ENCODE data around the gene ACTL10.
"Not testable (repeated sequence)": the region's sequence is repeated elsewhere in the genome, so short reads cannot be mapped to it uniquely, and the experiment has no call there.

Gene ACTL10

GRCh38 chr20:33689973-33690372, 23.2 kb downstream of the ACTL10 start:
- H3K9me3 ChIP-seq (ENCODE audit: control insufficient read depth, low read length), result no peaks in the 10 kb centered on the region
- DNase-seq (ENCODE audit: low read depth), result no peak
- H3K36me3 ChIP-seq (ENCODE audit: control insufficient read depth, insufficient read depth, low read length, severe bottlenecking), result no peaks in the 10 kb centered on the region
- no peaks in the 10 kb centered on the region for H3K27me3 ChIP-seq (replicated peaks; ENCODE audit: control insufficient read depth, insufficient read depth, low read length)
- H3K4me1 ChIP-seq (ENCODE audit: control insufficient read depth, insufficient read depth, low read length), result peaks cover 44% of the 10 kb centered on the region
- H3K9ac ChIP-seq (ENCODE audit: low read length), result no peak overlapping the region
- H3K4me3 ChIP-seq (ENCODE audit: low read length), result no peak overlapping the region

DNA sequence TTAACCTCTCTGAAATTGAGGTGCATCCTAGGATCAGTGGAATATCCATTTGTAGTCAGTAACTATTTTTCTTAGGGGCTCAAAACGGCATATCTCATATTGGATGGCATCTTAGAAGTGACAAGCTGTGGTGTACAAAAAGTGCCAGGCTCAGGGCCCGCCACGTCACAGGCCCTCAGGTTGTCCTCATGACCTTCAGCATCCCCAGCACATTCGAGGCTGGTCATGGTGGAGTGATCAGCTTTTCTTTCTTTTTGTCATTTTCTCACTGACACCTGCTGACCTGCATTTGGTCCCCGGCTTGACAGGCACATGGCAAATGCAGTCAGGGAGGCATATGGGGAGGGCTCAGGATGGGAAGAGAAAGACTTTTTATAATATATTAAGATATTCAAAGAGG, 26.5 kb downstream of the ACTL10 start:
- H3K36me3 ChIP-seq (ENCODE audit: control insufficient read depth, insufficient read depth, low read length, severe bottlenecking), result no peaks in the 10 kb centered on the region
- H3K4me1 ChIP-seq (ENCODE audit: control insufficient read depth, insufficient read depth, low read length), result peaks cover 38% of the 10 kb centered on the region

DNA sequence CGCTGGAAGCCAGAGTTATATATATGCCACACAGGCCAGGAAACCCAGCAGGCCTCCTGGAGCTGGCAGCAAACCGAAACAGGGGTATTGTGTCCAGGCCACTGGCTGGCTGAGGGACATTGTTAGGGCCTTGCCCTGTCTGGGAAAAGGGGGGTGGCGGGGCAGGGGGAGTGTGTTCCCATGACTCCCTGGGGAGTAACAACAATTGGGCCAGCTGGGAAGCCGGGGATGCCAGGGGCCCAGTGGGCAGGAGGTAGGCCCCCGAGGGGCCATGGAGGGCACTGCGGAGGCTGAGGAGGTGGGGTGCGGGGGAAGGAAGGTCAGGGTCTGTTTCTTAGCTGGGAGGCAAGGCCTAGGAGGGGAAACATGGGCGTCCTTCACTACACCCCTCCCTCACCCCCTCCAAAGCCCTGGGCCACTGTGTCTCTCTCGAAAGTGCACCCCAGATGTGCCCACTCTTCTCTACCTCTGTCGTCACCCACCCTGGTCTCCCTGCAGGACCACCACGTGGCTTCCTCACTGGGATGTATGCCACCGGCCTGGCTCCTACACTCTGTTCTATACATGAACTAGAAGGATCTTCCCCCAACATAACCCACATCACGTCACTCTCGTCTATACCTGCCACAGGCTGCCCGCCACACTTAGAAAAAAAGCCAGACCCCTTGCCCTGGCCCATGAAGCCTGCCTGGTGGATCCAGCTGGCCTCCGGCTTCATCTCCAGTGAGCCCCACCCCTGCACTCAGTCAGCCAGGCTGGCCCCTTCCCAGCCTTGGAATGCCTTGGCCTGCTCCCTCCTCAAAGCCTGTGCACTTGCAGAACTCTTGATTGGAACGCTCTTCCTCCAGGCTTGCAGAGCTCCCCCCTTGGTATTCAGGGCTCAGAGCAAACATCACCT, 27.2 kb downstream of the ACTL10 start:
- Histone ChIP-seq H3K36me3 (ENCODE audit: control insufficient read depth, insufficient read depth, low read length, severe bottlenecking) (no peaks in the 10 kb centered on the region), H3K4me1 (ENCODE audit: control insufficient read depth, insufficient read depth, low read length) (peaks cover 31% of the 10 kb centered on the region), H3K9ac (ENCODE audit: low read length) (no peak overlapping the region), H3K27me3 (replicated peaks; ENCODE audit: control insufficient read depth, insufficient read depth, low read length) (no peaks in the 10 kb centered on the region), H3K4me3 (ENCODE audit: low read length) (no peak overlapping the region), H3K9me3 (ENCODE audit: control insufficient read depth, low read length) (no peaks in the 10 kb centered on the region)
- no peak for DNase-seq (ENCODE audit: low read depth)

More for the DNA sequence above, 26.5 kb downstream of the ACTL10 start:
- no peak overlapping the region for H3K9ac ChIP-seq (ENCODE audit: low read length)
- H3K27me3 ChIP-seq (replicated peaks; ENCODE audit: control insufficient read depth, insufficient read depth, low read length), result no peaks in the 10 kb centered on the region
- H3K9me3 ChIP-seq (ENCODE audit: control insufficient read depth, low read length), result no peaks in the 10 kb centered on the region
- no peak for DNase-seq (ENCODE audit: low read depth)
- H3K4me3 ChIP-seq (ENCODE audit: low read length), result no peak overlapping the region

- no peaks in the 10 kb centered on the region for H3K9me3 ChIP-seq (ENCODE audit: control insufficient read depth, low read length)
- no peaks in the 10 kb centered on the region for H3K36me3 ChIP-seq (ENCODE audit: control insufficient read depth, insufficient read depth, low read length, severe bottlenecking)
- H3K27me3 ChIP-seq (replicated peaks; ENCODE audit: control insufficient read depth, insufficient read depth, low read length), result no peaks in the 10 kb centered on the region
- H3K4me3 ChIP-seq (ENCODE audit: low read length), result no peak overlapping the region
- H3K9ac ChIP-seq (ENCODE audit: low read length), result no peak overlapping the region
- peaks cover 25% of the 10 kb centered on the region for H3K4me1 ChIP-seq (ENCODE audit: control insufficient read depth, insufficient read depth, low read length)
- no peak for DNase-seq (ENCODE audit: low read depth)
Observed at GRCh38 chr20:33694639-33695012, 27.9 kb downstream of the ACTL10 start.

DNA sequence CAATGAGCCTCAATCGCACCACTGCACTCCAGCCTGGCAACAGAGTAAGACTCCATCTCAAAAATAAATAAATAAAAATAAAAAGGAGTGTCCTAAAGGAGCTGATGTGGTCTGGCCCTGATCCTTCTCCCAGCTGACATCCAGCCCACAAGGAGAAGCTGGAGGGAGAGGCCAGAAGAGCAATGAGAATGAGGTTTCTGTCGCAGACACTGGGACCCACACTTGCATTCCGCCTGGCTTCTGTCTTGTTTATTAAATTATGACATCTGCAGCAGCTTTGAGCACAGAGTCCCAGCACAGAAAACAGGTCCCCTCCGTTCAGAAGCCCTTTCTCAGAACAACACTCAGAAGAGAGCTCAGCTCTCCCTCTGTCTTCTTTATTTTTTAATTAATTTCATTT, 29.7 kb downstream of the ACTL10 start:
- Histone ChIP-seq H3K9me3 (ENCODE audit: control insufficient read depth, low read length) (no peaks in the 10 kb centered on the region), H3K36me3 (ENCODE audit: control insufficient read depth, insufficient read depth, low read length, severe bottlenecking) (no peaks in the 10 kb centered on the region), H3K27me3 (replicated peaks; ENCODE audit: control insufficient read depth, insufficient read depth, low read length) (no peaks in the 10 kb centered on the region), H3K4me1 (ENCODE audit: control insufficient read depth, insufficient read depth, low read length) (peaks cover 19% of the 10 kb centered on the region), H3K9ac (ENCODE audit: low read length) (no peak overlapping the region), H3K4me3 (ENCODE audit: low read length) (no peak overlapping the region)
- DNase-seq (ENCODE audit: low read depth), result no peak

DNA sequence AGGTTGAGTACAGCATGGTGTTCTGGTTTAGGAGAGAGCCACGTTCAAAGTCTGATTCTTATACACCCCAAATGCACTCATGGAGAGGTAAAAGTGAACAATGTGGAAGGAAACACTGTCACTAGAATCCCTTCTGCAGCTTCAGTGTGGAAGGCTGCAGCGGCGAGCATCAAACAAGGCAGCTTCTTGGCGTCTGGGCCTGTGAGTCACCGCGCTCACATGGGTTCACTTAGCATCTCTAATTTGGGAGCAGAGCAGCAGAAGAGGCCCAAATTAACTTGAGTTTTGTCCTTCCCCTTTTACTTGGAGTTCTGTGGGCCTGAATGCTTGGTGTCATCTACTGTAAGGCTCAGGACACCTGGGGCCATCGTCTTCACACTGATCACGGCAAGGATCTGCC, 30.4 kb downstream of the ACTL10 start:
- Histone ChIP-seq H3K27me3 (replicated peaks; ENCODE audit: control insufficient read depth, insufficient read depth, low read length) (no peaks in the 10 kb centered on the region), H3K9ac (ENCODE audit: low read length) (peak overlapping the region; percentile 42), H3K36me3 (ENCODE audit: control insufficient read depth, insufficient read depth, low read length, severe bottlenecking) (no peaks in the 10 kb centered on the region), H3K4me1 (ENCODE audit: control insufficient read depth, insufficient read depth, low read length) (peaks cover 19% of the 10 kb centered on the region), H3K4me3 (ENCODE audit: low read length) (no peak overlapping the region), H3K9me3 (ENCODE audit: control insufficient read depth, low read length) (no peaks in the 10 kb centered on the region)
- peak; percentile 90 for DNase-seq (ENCODE audit: low read depth)

- not testable (repeated sequence) for H3K27me3 ChIP-seq (replicated peaks; ENCODE audit: control insufficient read depth, insufficient read depth, low read length); H3K9me3 ChIP-seq (ENCODE audit: control insufficient read depth, low read length); H3K4me3 ChIP-seq (ENCODE audit: low read length); DNase-seq (ENCODE audit: low read depth); H3K9ac ChIP-seq (ENCODE audit: low read length); H3K36me3 ChIP-seq (ENCODE audit: control insufficient read depth, insufficient read depth, low read length, severe bottlenecking)
- peaks cover 19% of the 10 kb centered on the region for H3K4me1 ChIP-seq (ENCODE audit: control insufficient read depth, insufficient read depth, low read length)
Observed at GRCh38 chr20:33698966-33699365, 32.2 kb downstream of the ACTL10 start.

- H3K27me3 ChIP-seq (replicated peaks; ENCODE audit: control insufficient read depth, insufficient read depth, low read length); H3K4me3 ChIP-seq (ENCODE audit: low read length); H3K36me3 ChIP-seq (ENCODE audit: control insufficient read depth, insufficient read depth, low read length, severe bottlenecking); DNase-seq (ENCODE audit: low read depth); H3K9me3 ChIP-seq (ENCODE audit: control insufficient read depth, low read length); H3K9ac ChIP-seq (ENCODE audit: low read length): not testable (repeated sequence)
- peaks cover 12% of the 10 kb centered on the region for H3K4me1 ChIP-seq (ENCODE audit: control insufficient read depth, insufficient read depth, low read length)
Observed at GRCh38 chr20:33700696-33701441, 34.1 kb downstream of the ACTL10 start.

DNA sequence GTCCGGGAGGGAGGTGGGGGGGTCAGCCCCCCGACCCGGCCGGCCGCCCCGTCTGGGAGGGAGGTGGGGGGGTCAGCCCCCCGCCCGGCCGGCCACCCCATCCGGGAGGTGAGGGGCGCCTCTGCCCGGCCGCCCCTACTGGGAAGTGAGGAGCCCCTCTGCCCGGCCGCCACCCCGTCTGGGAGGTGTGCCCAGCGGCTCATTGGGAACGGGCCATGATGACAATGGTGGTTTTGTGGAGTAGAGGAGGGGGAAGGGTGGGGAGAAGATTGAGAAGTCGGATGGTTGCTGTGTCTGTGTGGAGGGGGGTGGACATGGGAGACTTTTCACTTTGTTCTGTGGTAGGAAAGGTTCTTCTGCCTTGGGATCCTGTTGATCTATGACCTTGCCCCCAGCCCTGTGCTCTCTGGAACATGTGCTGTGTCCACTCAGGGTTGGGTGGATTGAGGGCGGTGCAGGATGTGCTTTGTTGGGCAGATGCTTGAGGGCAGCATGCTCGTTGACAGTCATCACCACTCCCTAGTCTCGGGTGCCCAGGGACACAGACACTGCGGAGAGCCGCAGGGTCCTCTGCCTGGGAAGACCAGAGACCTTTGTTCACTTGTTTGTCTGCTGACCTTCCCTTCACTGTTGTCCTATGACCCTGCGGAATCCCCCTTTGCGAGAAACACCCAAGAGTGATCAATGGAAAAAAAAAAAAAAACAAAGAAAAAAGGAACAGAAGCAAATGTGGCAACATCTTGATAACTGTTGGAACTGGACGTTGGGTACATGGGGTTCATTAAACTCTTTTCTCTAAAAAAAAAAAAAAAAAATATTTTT, 35.1 kb downstream of the ACTL10 start:
- Histone ChIP-seq H3K4me1 (ENCODE audit: control insufficient read depth, insufficient read depth, low read length) (peaks cover 7% of the 10 kb centered on the region), H3K4me3 (ENCODE audit: low read length) (no peak overlapping the region), H3K27me3 (replicated peaks; ENCODE audit: control insufficient read depth, insufficient read depth, low read length) (no peaks in the 10 kb centered on the region), H3K36me3 (ENCODE audit: control insufficient read depth, insufficient read depth, low read length, severe bottlenecking) (no peaks in the 10 kb centered on the region), H3K9me3 (ENCODE audit: control insufficient read depth, low read length) (no peaks in the 10 kb centered on the region), H3K9ac (ENCODE audit: low read length) (no peak overlapping the region)
- DNase-seq (ENCODE audit: low read depth), result no peak

- H3K9me3 ChIP-seq (ENCODE audit: control insufficient read depth, low read length), result no peaks in the 10 kb centered on the region
- peaks cover 10% of the 10 kb centered on the region for H3K36me3 ChIP-seq (ENCODE audit: control insufficient read depth, insufficient read depth, low read length, severe bottlenecking)
- H3K4me3 ChIP-seq (ENCODE audit: low read length), result no peak overlapping the region
- no peaks in the 10 kb centered on the region for H3K4me1 ChIP-seq (ENCODE audit: control insufficient read depth, insufficient read depth, low read length)
- H3K9ac ChIP-seq (ENCODE audit: low read length), result no peak overlapping the region
- H3K27me3 ChIP-seq (replicated peaks; ENCODE audit: control insufficient read depth, insufficient read depth, low read length), result no peaks in the 10 kb centered on the region
- no peak for DNase-seq (ENCODE audit: low read depth)
Observed at GRCh38 chr20:33702861-33703260, 36.1 kb downstream of the ACTL10 start.
